SU-DHL-6 (cell line): ENCODE data around the gene TOR2A.

Source experiments
- EZH2phosphoT487 ChIP-seq: fragments of 200-600 bp; sonication (generic), shearing (Covaris generic); conservative IDR thresholded peaks from 2 replicates; pipeline ENCODE4 v1.6.1; 2018; ENCODE audit warnings: mild to moderate bottlenecking, antibody characterized with exemption, low read length, moderate library complexity, mixed read lengths
- TF ChIP-seq, protein P1 (sequence below): fragments of 200-600 bp; sonication (generic); IDR thresholded peaks from one replicate; pipeline ENCODE4 v1.5.1; 2017; ENCODE audit warnings: antibody characterized with exemption, mild to moderate bottlenecking, low read length, moderate library complexity; ENCODE audit not compliant: insufficient read depth, poor library complexity, severe bottlenecking

- TF ChIP-seq, protein P1, sequence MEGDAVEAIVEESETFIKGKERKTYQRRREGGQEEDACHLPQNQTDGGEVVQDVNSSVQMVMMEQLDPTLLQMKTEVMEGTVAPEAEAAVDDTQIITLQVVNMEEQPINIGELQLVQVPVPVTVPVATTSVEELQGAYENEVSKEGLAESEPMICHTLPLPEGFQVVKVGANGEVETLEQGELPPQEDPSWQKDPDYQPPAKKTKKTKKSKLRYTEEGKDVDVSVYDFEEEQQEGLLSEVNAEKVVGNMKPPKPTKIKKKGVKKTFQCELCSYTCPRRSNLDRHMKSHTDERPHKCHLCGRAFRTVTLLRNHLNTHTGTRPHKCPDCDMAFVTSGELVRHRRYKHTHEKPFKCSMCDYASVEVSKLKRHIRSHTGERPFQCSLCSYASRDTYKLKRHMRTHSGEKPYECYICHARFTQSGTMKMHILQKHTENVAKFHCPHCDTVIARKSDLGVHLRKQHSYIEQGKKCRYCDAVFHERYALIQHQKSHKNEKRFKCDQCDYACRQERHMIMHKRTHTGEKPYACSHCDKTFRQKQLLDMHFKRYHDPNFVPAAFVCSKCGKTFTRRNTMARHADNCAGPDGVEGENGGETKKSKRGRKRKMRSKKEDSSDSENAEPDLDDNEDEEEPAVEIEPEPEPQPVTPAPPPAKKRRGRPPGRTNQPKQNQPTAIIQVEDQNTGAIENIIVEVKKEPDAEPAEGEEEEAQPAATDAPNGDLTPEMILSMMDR, result no peak
- no peak for TF ChIP-seq EZH2phosphoT487
Observed at GRCh38 chr9:127720031-127720864, 14.8 kb downstream of the TOR2A start.
